PC-9 (cell line): ENCODE results near the gene TOMM70.
"Not testable (repeated sequence)": the region's sequence is repeated elsewhere in the genome, so short reads cannot be mapped to it uniquely, and the experiment has no call there.

Experiments used
- CTCF ChIP-seq: fragments of 200-600 bp; sonication (generic); conservative IDR thresholded peaks from 2 replicates; pipeline ENCODE4 v1.6.1; 2017; ENCODE audit warnings: mixed run types, antibody characterized with exemption, mild to moderate bottlenecking, moderate library complexity
- EZH2 ChIP-seq: fragments of 200-600 bp; sonication (generic); IDR thresholded peaks from 2 replicates; pipeline ENCODE4 v1.8.0; 2017; ENCODE audit warnings: antibody characterized with exemption, low read depth

- not testable (repeated sequence) for TF ChIP-seq CTCF, EZH2
These were observed 64.7 kb downstream of the TOMM70 start for GRCh38 chr3:100336229-100336628.
